ENCODE results near the gene ETS1. TPM values are rescaled to one million over a fixed set of nuclear protein-coding genes. Genes with fewer than 3 reads are reported as not detected.

The ETS1 gene
- total and polyA plus RNA-seq, 2 experiments from 2014 or later, result 6.7 to 21.8 TPM

DNA sequence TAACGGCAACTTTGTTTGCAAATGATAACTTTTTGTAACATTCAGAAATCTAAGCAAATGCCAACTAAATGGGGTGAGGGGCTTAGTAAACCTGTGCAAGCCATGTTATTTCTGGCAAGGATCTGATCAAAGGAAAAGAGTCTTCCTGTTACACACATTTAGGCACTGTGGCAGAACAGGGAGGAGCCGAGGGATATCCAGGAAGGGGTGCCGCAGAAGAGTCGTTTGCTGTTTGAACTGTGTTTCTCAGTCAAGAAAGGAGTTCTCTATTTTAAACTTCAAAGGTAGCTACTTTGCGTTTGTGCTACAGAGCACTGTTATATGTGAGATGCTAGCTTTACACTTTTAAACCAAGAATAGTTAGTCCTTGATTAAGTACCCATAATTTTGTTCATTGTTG lies 175.5 kb downstream of the ETS1 start:
- no peaks in the 10 kb centered on the region for H3K36me3 ChIP-seq (replicated peaks; ENCODE audit: insufficient read depth, low read depth)
- H3K27me3 ChIP-seq, result no peaks in the 10 kb centered on the region
- TF ChIP-seq EZH2phosphoT487 (IDR thresholded peaks at IDR 0.05; ENCODE audit: low read depth, severe bottlenecking, unreplicated experiment) (no peak), EZH2 (IDR thresholded peaks at IDR 0.05; ENCODE audit: borderline replicate concordance) (no peak)
- TF ChIP-seq, protein P1, sequence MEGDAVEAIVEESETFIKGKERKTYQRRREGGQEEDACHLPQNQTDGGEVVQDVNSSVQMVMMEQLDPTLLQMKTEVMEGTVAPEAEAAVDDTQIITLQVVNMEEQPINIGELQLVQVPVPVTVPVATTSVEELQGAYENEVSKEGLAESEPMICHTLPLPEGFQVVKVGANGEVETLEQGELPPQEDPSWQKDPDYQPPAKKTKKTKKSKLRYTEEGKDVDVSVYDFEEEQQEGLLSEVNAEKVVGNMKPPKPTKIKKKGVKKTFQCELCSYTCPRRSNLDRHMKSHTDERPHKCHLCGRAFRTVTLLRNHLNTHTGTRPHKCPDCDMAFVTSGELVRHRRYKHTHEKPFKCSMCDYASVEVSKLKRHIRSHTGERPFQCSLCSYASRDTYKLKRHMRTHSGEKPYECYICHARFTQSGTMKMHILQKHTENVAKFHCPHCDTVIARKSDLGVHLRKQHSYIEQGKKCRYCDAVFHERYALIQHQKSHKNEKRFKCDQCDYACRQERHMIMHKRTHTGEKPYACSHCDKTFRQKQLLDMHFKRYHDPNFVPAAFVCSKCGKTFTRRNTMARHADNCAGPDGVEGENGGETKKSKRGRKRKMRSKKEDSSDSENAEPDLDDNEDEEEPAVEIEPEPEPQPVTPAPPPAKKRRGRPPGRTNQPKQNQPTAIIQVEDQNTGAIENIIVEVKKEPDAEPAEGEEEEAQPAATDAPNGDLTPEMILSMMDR (IDR thresholded peaks at IDR 0.05; ENCODE audit: poor library complexity), result no peak
- no peak for DNase-seq (ENCODE audit: low spot score)
- H3K4me2 ChIP-seq, result no peak overlapping the region
- H3K4me3 ChIP-seq, result no peak overlapping the region
- no peak overlapping the region for H3K27ac ChIP-seq
- no peaks in the 10 kb centered on the region for H4K20me1 ChIP-seq (ENCODE audit: insufficient read depth, poor library complexity, severe bottlenecking)
- H2AFZ ChIP-seq, result no peak overlapping the region
- peaks cover 16% of the 10 kb centered on the region for H3K4me1 ChIP-seq (ENCODE audit: insufficient read depth)
- no peaks in the 10 kb centered on the region for H3K9me2 ChIP-seq (replicated peaks; ENCODE audit: insufficient read depth)
- no peaks in the 10 kb centered on the region for H3K9me3 ChIP-seq (ENCODE audit: low read depth)
- WGBS (ENCODE audit: low lambda C conversion rate, missing lambda C conversion rate), result 76% methylated on average over 5 of the region's 5 CpGs
- H3K79me2 ChIP-seq, result no peaks in the 10 kb centered on the region

DNA sequence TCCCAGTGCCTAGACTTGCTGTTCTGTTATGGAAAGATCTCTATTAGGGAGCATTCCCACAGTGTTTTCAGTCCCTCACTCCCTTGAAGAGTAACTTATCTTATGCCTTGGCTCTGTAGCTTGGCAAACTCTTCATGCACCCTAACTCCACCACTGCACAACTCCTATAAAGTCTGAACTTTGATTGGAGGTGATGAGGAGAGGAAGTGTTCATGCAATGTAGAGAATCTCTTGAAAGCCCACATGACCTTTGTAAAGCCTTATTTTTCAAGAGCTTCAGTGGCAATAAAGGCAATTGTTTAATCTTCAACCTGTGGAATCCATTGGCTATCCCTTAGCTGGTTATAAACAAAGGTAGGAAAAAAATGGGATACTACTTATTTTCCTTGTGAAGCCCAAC lies 176.2 kb downstream of the ETS1 start:
- Histone ChIP-seq H3K4me2 (no peak overlapping the region), H3K27ac (no peak overlapping the region), H3K9me3 (ENCODE audit: low read depth) (no peaks in the 10 kb centered on the region), H3K36me3 (replicated peaks; ENCODE audit: insufficient read depth, low read depth) (no peaks in the 10 kb centered on the region), H3K4me1 (ENCODE audit: insufficient read depth) (peaks cover 16% of the 10 kb centered on the region), H3K27me3 (no peaks in the 10 kb centered on the region), H3K79me2 (no peaks in the 10 kb centered on the region), H3K4me3 (no peak overlapping the region), H3K9me2 (replicated peaks; ENCODE audit: insufficient read depth) (no peaks in the 10 kb centered on the region), H4K20me1 (ENCODE audit: insufficient read depth, poor library complexity, severe bottlenecking) (no peaks in the 10 kb centered on the region), H2AFZ (no peak overlapping the region)
- TF ChIP-seq, protein P1 (IDR thresholded peaks at IDR 0.05; ENCODE audit: poor library complexity), result no peak
- TF ChIP-seq EZH2 (IDR thresholded peaks at IDR 0.05; ENCODE audit: borderline replicate concordance), result no peak
- no peak for DNase-seq (ENCODE audit: low spot score)

DNA sequence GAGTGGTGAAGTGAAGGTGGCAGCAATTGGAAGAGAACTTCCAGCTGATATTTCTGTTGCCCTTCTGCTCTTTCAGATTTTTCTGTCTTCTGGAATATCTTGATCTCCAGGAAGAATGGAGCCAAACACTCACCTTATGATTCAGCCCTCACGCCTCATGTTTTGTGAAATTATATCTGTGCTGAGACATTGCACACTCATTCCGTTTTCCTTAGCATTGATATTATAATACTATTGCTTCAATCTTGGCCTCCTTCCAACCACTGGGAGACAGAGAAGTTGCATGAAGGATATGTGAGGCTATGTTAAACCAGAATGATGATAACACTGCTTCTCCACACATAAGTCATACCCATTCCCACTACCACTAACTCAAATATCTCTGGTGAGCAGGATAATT lies 177.9 kb downstream of the ETS1 start:
- H3K27ac ChIP-seq, result no peak overlapping the region
- no peak for DNase-seq (ENCODE audit: low spot score)

More for the DNA sequence above, 177.9 kb downstream of the ETS1 start:
- Histone ChIP-seq H2AFZ (no peak overlapping the region), H3K79me2 (no peaks in the 10 kb centered on the region), H3K36me3 (replicated peaks; ENCODE audit: insufficient read depth, low read depth) (no peaks in the 10 kb centered on the region), H3K4me1 (ENCODE audit: insufficient read depth) (peaks cover 23% of the 10 kb centered on the region), H4K20me1 (ENCODE audit: insufficient read depth, poor library complexity, severe bottlenecking) (no peaks in the 10 kb centered on the region), H3K4me3 (no peak overlapping the region), H3K27me3 (no peaks in the 10 kb centered on the region), H3K9me3 (ENCODE audit: low read depth) (no peaks in the 10 kb centered on the region), H3K4me2 (no peak overlapping the region), H3K9me2 (replicated peaks; ENCODE audit: insufficient read depth) (no peaks in the 10 kb centered on the region)
- 69% methylated on average over 2 of the region's 2 CpGs for WGBS (ENCODE audit: low lambda C conversion rate, missing lambda C conversion rate)
- TF ChIP-seq EZH2phosphoT487 (IDR thresholded peaks at IDR 0.05; ENCODE audit: low read depth, severe bottlenecking, unreplicated experiment) (no peak), EZH2 (IDR thresholded peaks at IDR 0.05; ENCODE audit: borderline replicate concordance) (no peak)
- TF ChIP-seq, protein P1 (IDR thresholded peaks at IDR 0.05; ENCODE audit: poor library complexity), result no peak

Small RNA genes within 50 kb of the gene (microRNA-seq; reads per million reads assigned to microRNA genes)
- gene MIR6090, result not detected

Small RNA genes within 50 kb of the gene (small RNA-seq; reads per million reads assigned to genes)
- gene MIR6090, result not detected

Other genes with a start within 250 kb of the ETS1 start
- 3.7 and 8.5 TPM in 2 replicates for gene FLI1, start 106.5 kb upstream of the ETS1 start, total RNA-seq
- 1.4 and 2.4 TPM in 2 replicates for gene FLI1, start 106.5 kb upstream of the ETS1 start, polyA plus RNA-seq